ENCODE data around the gene LIN28B. TPM values are rescaled to one million over a fixed set of nuclear protein-coding genes. Genes with fewer than 3 reads are reported as not detected.
"Not testable (repeated sequence)": the region's sequence is repeated elsewhere in the genome, so short reads cannot be mapped to it uniquely, and the experiment has no call there.

Gene LIN28B
- polyA plus RNA-seq, 1 donor from 2014 or later, result 19.1 TPM

GRCh38 chr6:105001906-105002305 lies 45.0 kb downstream of the LIN28B start:
- H3K9ac ChIP-seq (ENCODE audit: low read length), result no peak overlapping the region
- no peaks in the 10 kb centered on the region for H3K9me3 ChIP-seq (ENCODE audit: low read length)
- no peaks in the 10 kb centered on the region for H3K27me3 ChIP-seq (ENCODE audit: insufficient read depth, low read depth, low read length)
- TF ChIP-seq MXI1 (conservative IDR thresholded peaks at IDR 0.05; ENCODE audit: poor library complexity, severe bottlenecking) (no peak), POLR2AphosphoS5 (IDR thresholded peaks at IDR 0.05) (no peak), EZH2 (IDR thresholded peaks at IDR 0.05; ENCODE audit: borderline replicate concordance, insufficient read depth, low read length, poor library complexity, severe bottlenecking) (no peak), RAD21 (conservative IDR thresholded peaks at IDR 0.05) (no peak), REST (IDR thresholded peaks at IDR 0.05; ENCODE audit: borderline replicate concordance) (no peak), SMC3 (conservative IDR thresholded peaks at IDR 0.05; ENCODE audit: poor library complexity) (no peak), TAF1 (IDR thresholded peaks at IDR 0.05; ENCODE audit: low read depth) (no peak)
- H3K36me3 ChIP-seq (ENCODE audit: insufficient read depth, low read length), result no peaks in the 10 kb centered on the region
- H3K9me2 ChIP-seq (ENCODE audit: insufficient read depth, low read length), result no peaks in the 10 kb centered on the region
- H3K4me2 ChIP-seq (ENCODE audit: low read length), result no peak overlapping the region
- no peaks in the 10 kb centered on the region for H4K20me1 ChIP-seq (ENCODE audit: insufficient read depth)
- H3K79me2 ChIP-seq (replicated peaks; ENCODE audit: insufficient read depth, low read length), result peaks cover 53% of the 10 kb centered on the region
- H3K4me3 ChIP-seq (ENCODE audit: low read length), result no peak overlapping the region
- no peak overlapping the region for H2AFZ ChIP-seq (ENCODE audit: low read depth, low read length)
- H3K27ac ChIP-seq (ENCODE audit: low read length), result no peak overlapping the region
- peaks cover 3% of the 10 kb centered on the region for H3F3A ChIP-seq (ENCODE audit: insufficient read depth, low read length, poor library complexity, severe bottlenecking)

GRCh38 chr6:105005451-105005850 lies 48.5 kb downstream of the LIN28B start:
- no peak overlapping the region for H3K9ac ChIP-seq (ENCODE audit: low read length)
- TF ChIP-seq EZH2 (IDR thresholded peaks at IDR 0.05; ENCODE audit: borderline replicate concordance, insufficient read depth, low read length, poor library complexity, severe bottlenecking), result no peak
- TF ChIP-seq POLR2AphosphoS5 (IDR thresholded peaks at IDR 0.05), result no peak
- TF ChIP-seq CTCF (IDR thresholded peaks at IDR 0.05; ENCODE audit: poor library complexity, severe bottlenecking), result no peak
- no peak for TF ChIP-seq EP300 (conservative IDR thresholded peaks at IDR 0.05; ENCODE audit: poor library complexity, severe bottlenecking)
- TF ChIP-seq REST (IDR thresholded peaks at IDR 0.05; ENCODE audit: borderline replicate concordance), result no peak
- TF ChIP-seq SMC3 (conservative IDR thresholded peaks at IDR 0.05; ENCODE audit: poor library complexity), result no peak
- no peak for TF ChIP-seq TAF1 (IDR thresholded peaks at IDR 0.05; ENCODE audit: low read depth)
- TF ChIP-seq RAD21 (conservative IDR thresholded peaks at IDR 0.05), result no peak
- TF ChIP-seq MXI1 (conservative IDR thresholded peaks at IDR 0.05; ENCODE audit: poor library complexity, severe bottlenecking), result no peak
- H3K9me2 ChIP-seq (ENCODE audit: insufficient read depth, low read length), result no peaks in the 10 kb centered on the region
- peaks cover 42% of the 10 kb centered on the region for H3K79me2 ChIP-seq (replicated peaks; ENCODE audit: insufficient read depth, low read length)
- H3K4me2 ChIP-seq (ENCODE audit: low read length), result no peak overlapping the region
- H2AFZ ChIP-seq (ENCODE audit: low read depth, low read length), result no peak overlapping the region
- no peaks in the 10 kb centered on the region for H3F3A ChIP-seq (ENCODE audit: insufficient read depth, low read length, poor library complexity, severe bottlenecking)
- H4K20me1 ChIP-seq (ENCODE audit: insufficient read depth), result no peaks in the 10 kb centered on the region
- no peaks in the 10 kb centered on the region for H3K27me3 ChIP-seq (ENCODE audit: insufficient read depth, low read depth, low read length)
- no peak overlapping the region for H3K27ac ChIP-seq (ENCODE audit: low read length)
- no peaks in the 10 kb centered on the region for H3K36me3 ChIP-seq (ENCODE audit: insufficient read depth, low read length)
- no peaks in the 10 kb centered on the region for H3K9me3 ChIP-seq (ENCODE audit: low read length)
- no peak overlapping the region for H3K4me3 ChIP-seq (ENCODE audit: low read length)

- H4K20me1 ChIP-seq (ENCODE audit: insufficient read depth); H3K27me3 ChIP-seq (ENCODE audit: insufficient read depth, low read depth, low read length); H3K27ac ChIP-seq (ENCODE audit: low read length); H3K9ac ChIP-seq (ENCODE audit: low read length); H3K9me3 ChIP-seq (ENCODE audit: low read length); H3K9me2 ChIP-seq (ENCODE audit: insufficient read depth, low read length); H3K4me2 ChIP-seq (ENCODE audit: low read length); H3K4me3 ChIP-seq (ENCODE audit: low read length); H3K36me3 ChIP-seq (ENCODE audit: insufficient read depth, low read length); H2AFZ ChIP-seq (ENCODE audit: low read depth, low read length); H3F3A ChIP-seq (ENCODE audit: insufficient read depth, low read length, poor library complexity, severe bottlenecking): not testable (repeated sequence)
- H3K79me2 ChIP-seq (replicated peaks; ENCODE audit: insufficient read depth, low read length), result peaks cover 47% of the 10 kb centered on the region
These were observed 56.6 kb downstream of the LIN28B start for GRCh38 chr6:105013459-105013858.

All from neural cell (in vitro differentiated cells).